GM18499 (cell line): Measurements from ENCODE around the gene RAB1A.
"Not testable (repeated sequence)": the region's sequence is repeated elsewhere in the genome, so short reads cannot be mapped to it uniquely, and the experiment has no call there.

ENCODE experiments used
- ATAC-seq: cut with Tn5 transposase; IDR thresholded peaks from one replicate; pipeline ENCODE4 v1.9.1; 2021; ENCODE audit warnings: moderate number of reproducible peaks; ENCODE audit not compliant: insufficient read depth, unreplicated experiment

RAB1A gene

GRCh38 chr2:65129826-65130663, at the start of gene RAB1A:
RAB1A (minus strand) TSS chr2:65130106; CDS start chr2:65129915, 191 bp downstream.
- ATAC-seq = peak; percentile 94

DNA sequence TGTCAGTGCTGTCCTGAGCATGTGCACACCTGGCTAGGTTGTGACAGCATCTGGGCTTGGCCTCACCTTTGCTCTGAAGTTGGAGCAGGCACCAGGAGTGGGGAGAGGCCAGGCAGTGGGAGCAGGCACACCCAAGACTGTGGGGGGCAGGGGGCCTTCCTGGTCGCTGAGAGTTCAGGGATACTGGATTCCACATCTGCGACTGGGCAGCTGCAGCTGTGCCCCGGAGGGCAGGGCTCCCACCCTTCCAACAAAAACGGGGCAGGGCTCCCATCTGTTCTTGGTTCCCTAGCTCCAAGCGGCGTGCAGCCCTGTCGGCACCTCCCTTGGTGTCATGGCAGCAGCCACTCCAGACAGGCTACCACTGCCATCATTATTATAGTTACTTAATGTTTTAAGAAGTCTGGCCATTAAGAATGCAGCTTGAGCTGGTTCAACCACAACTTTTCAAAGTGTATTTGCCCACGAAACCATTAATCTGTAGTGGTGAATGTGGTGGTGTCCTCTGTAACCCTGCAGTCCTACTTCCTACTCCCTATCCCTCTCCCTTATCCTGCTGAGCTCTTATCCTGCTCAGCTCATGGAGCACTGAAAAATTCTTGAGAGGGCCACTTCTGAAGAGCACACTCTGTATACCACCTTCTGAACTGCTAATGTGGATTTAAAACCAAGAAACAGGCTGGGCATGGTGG, 48.0 kb upstream of the RAB1A start:
- ATAC-seq = no peak

GRCh38 chr2:65175894-65176530, 46.1 kb upstream of the RAB1A start:
- ATAC-seq = no peak

DNA sequence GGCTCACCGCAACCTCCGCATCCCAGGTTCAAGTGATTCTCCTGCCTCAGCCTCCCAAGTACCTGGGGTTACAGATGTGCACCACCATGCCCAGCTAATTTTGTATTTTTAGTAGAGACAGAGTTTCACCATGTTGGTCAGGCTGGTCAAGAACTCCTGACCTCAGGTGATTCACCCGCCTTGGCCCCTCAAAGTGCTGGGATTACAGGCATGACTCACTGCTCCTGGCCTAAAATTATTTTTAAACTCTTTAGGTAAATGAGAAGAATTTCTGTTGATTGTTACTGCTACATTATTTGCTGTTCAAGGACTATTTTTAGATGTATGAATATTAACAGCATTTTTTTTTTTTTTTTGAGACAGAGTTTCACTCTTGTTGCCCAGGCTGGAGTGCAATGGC, 44.1 kb upstream of the RAB1A start:
- ATAC-seq = not testable (repeated sequence)

GRCh38 chr2:65172994-65173790, 43.3 kb upstream of the RAB1A start:
- no peak for ATAC-seq

- not testable (repeated sequence) for ATAC-seq
Observed at GRCh38 chr2:65170611-65171477, 40.9 kb upstream of the RAB1A start.

DNA sequence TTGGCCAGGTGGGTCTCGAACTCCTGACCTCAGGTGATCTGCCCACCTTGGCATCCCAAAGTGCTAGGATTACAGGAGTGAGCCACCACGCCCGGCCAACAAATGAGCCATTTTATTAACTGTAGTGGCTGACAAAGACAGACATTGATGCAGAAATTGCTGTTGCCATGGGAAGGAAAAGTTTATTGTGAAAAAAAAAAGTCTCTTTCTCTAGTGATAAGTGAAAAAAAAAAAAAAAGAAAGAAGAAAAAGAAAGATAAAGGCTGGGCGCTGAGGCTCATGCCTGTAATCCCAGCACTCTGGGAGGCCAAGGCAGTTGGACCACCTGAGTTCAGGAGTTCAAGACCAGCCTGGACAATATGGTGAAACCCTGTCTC, 39.8 kb upstream of the RAB1A start:
- ATAC-seq = no peak

DNA sequence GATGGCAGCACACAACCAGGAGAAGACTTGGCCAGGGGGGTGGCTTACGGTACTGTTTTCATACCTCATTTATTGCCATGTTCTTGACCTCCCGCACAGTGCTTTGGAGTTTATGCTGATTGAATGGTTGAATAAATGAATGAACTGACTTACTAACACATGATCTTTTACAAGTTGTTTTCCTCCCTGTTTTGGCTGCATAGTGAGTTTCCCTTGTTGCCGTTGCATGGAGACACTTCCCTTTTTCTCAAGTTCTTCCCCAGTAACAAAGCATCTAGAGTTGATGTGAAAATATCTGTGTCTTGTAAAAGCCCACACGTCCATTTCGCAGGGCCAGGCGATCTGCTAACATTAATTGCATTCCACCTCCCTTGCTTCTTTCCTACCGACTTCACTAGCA, 35.7 kb upstream of the RAB1A start:
- no peak for ATAC-seq

GRCh38 chr2:65164426-65164891, 34.6 kb upstream of the RAB1A start:
- ATAC-seq = no peak

- no peak for ATAC-seq
Observed at GRCh38 chr2:65161551-65162100, 31.7 kb upstream of the RAB1A start.

DNA sequence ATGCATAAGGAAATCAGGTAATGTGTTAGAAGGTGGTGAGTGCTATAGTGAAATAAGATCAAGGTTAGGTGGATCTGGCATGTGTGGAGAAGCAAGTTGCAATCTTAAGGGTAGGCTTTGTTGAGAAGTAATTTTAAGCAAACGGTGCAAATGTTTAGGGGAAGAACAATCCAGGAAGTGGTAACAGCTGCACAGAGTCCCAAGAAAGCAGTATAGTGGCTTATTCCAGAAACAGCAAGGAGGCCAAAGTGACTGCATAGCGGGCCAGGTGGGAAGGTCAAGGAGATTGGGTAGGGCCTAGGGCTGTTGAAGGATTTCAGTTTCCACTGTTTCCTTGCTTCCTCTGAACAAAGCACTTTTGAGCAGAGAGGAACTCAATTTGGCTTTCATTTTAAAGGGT, 30.0 kb upstream of the RAB1A start:
- ATAC-seq = no peak

- no peak for ATAC-seq
Observed at GRCh38 chr2:65159261-65159660, 29.4 kb upstream of the RAB1A start.

DNA sequence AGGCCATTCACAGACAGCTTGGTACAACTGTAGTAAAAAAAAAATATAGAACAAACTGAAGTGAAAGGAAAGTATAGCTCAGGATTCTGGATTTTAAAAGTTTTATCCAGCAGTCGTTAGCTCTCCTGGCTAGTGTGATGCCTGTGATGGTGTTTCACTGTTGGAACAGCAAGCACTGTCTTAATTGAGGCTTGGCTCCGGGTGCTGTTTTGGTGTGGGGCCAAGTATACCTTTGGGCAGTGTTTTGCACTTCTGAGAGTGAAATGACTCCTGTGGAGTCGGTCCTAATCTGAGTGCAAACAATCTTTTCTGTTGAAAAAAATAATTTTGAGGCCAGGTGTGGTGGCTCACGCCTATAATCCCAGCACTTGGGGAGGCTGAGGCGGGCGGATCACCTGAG, 28.7 kb upstream of the RAB1A start:
- no peak for ATAC-seq

DNA sequence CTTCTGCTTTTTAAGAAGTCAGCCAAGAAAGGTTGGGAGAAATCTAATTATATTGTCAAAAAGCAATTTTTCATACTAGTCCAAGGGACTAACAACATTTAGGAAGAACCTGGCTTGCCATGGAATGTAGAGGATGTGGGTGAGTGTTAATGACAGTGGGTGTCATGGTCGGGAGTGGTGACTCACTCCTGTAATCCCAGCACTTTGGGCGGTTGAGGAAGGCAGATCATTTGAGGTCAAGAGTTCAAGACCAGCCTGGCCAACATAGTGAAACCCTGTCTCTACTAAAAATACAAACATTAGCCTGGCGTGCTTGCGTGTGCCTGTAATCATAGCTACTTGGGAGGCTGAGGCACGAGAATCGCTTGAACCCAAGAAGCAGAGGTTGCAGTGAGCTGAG, 27.9 kb upstream of the RAB1A start:
- ATAC-seq = not testable (repeated sequence)

DNA sequence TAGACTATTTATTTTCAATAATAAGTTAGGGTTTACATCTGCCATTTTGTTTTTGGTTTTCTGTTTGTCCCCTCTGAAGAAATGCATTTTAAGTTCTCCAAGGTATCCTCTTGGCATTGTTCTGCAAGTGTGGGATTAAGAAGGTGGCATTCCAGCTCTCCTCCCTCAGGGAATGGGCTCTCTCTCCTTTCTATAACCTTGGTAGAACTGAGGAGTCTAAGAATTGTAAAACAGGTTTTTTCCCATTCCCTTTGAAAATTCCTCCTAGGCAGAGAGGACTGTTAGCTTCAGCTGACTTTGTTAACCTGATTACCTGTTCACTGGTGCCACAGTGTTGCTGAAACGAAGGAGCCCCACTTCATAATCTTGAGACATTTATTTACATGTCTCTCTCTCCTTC, 26.1 kb upstream of the RAB1A start:
- ATAC-seq = no peak

DNA sequence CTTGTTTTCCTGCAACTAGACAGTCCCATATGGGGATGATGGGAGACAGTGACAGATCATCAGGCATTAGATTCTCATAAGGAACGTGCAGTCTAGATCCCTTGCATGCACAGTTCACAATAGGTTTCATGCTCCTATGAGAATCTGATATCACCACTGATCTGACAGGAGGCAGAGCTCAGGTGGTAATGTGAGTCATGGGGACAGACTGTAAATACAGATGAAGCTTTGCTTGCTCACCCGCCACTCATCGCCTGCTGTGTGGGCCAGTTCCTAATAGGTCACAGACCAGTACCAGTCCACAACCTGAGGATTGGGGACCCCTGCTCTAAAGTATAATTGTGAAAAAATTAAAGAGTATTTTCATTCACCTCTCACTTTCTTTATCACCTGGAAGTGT, 23.6 kb upstream of the RAB1A start:
- no peak for ATAC-seq

- ATAC-seq = no peak
Observed at GRCh38 chr2:65146078-65146477, 16.2 kb upstream of the RAB1A start.

DNA sequence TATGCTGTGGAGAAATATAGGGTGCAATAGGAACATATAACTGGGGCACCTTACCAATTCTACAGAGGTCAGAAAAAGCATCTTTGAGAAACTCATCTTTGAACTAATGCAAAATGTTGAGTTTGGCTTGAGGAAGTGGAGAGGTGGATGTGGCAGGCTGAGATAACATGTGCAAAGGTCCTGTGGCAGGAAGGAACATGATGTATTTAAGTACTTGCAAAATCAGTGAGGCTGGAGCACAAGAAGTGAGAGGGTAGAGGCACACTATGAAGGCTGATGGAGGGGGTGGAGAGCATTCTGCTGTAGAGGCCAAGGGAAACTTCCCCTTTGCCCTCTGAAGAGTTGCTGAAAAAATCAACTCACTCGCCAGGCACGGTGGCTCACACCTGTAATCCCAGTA, 14.7 kb upstream of the RAB1A start:
- ATAC-seq = no peak

DNA sequence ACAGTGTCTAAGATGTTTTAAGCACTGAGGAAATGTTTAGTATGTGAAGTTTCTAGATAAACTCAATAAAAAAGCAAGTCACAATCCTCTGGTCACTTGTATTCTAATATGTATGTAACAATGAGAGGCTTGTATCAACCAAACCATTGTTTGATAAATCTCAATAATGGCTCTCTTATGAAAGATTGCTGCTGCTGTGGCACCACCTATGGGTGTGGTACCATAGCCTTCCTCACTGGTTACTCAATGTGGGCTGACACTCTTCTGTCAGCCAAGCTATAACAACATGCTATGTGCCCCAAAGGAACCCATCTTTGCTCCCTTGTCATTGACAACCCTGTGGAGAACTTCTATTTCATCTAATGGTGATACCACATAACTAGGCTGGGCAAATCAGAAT, 12.6 kb upstream of the RAB1A start:
- no peak for ATAC-seq
